Duodenal mucosa (tissue), 2 donors: ENCODE measurements around the gene GNPTAB.

Experiments used
- H3K27ac ChIP-seq: one replicate; pipeline ENCODE4 v1.7.0; 2013; ENCODE audit warnings: low read depth, low read length
- H3K27me3 ChIP-seq, 2 donors: one replicate each; pipeline ENCODE4 v1.7.0; 2013; ENCODE audit warnings: low read length in 2 of 2, control low read depth in 1 of 2; ENCODE audit not compliant: insufficient read depth in 2 of 2, control insufficient read depth in 1 of 2
- H3K36me3 ChIP-seq, 2 donors: one replicate each; pipeline ENCODE4 v1.7.0; 2013; ENCODE audit warnings: low read length in 2 of 2, control low read depth in 1 of 2; ENCODE audit not compliant: insufficient read depth in 2 of 2, control insufficient read depth in 1 of 2
- H3K4me1 ChIP-seq, 2 donors: one replicate each; pipeline ENCODE4 v1.7.0; 2013; ENCODE audit warnings: low read length in 2 of 2, control low read depth in 1 of 2; ENCODE audit not compliant: insufficient read depth in 2 of 2, control insufficient read depth in 1 of 2
- H3K4me3 ChIP-seq, 2 donors: one replicate each; pipeline ENCODE4 v1.7.0; 2013; ENCODE audit warnings: low read length in 2 of 2, low read depth in 1 of 2
- H3K9ac ChIP-seq, 2 donors: one replicate each; pipeline ENCODE4 v1.7.0; 2013; ENCODE audit warnings: low read length in 2 of 2, low read depth in 1 of 2
- H3K9me3 ChIP-seq, 2 donors: one replicate each; pipeline ENCODE4 v1.7.0; 2013; ENCODE audit warnings: low read length in 2 of 2, control low read depth in 1 of 2; ENCODE audit not compliant: control insufficient read depth in 1 of 2

The GNPTAB gene

DNA sequence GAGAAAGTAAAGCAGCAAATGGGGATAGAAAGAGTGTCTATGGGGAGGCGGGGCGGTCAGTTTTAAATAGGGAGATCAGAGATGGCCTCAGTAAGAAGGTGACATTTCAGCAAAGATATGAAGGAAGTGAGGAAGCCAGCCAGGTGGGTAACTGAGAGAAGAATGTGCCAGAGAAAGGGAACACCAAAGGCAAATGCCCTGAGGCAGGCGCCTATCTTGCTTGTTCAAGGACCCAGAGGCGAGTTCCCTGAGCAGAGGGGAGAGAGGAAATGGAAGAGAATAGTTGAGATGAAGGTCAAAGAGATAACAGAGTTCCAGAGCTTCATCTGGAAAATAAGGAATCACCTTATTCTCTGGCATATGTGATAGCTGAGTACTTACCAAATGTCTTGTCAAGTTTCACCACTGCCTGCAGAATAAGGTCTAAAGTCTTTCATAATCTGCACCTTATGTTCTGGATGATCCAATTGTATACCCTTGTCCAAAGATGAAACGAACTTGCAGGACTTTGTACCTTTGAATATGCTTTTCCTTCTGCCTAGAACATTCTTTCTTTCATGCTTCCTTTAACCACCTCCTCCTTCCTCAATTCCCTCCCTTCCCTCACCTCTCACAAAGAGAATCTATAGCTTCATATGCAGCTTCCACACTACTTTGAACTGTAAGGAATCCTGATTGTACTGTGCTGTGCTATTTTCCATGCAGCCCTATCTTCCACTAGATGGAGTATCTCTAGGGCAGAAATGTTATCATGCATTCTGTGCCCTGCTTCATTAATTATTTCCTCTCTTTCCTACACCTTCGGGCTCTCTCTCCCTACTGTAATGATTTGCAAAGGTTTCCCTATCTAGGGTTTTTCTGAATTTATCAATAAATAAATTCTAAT lies 38.5 kb downstream of the GNPTAB start:
- no peaks in the 10 kb centered on the region for H3K27me3 ChIP-seq
- H3K36me3 ChIP-seq: peaks cover 3 to 9% of the 10 kb centered on the region in 2 donors
- peaks cover 2 to 13% of the 10 kb centered on the region in 2 donors for H3K4me1 ChIP-seq

GRCh38 chr12:101789171-101789570 lies 41.6 kb downstream of the GNPTAB start:
- no peaks in the 10 kb centered on the region for H3K9me3 ChIP-seq
- no peak overlapping the region for H3K9ac ChIP-seq
- H3K4me1 ChIP-seq: peaks cover 0 to 13% of the 10 kb centered on the region in 2 donors
- peaks cover 3 to 19% of the 10 kb centered on the region in 2 donors for H3K36me3 ChIP-seq
- no peaks in the 10 kb centered on the region for H3K27me3 ChIP-seq
- H3K4me3 ChIP-seq: no peak overlapping the region
- no peak overlapping the region for H3K27ac ChIP-seq

More for the DNA sequence above, 38.5 kb downstream of the GNPTAB start:
- Histone ChIP-seq H3K4me3 (no peak overlapping the region), H3K9me3 (no peaks in the 10 kb centered on the region), H3K27ac (no peak overlapping the region), H3K9ac (no peak overlapping the region)

- H3K9me3 ChIP-seq: no peaks in the 10 kb centered on the region
- H3K27ac ChIP-seq: no peak overlapping the region
- no peaks in the 10 kb centered on the region for H3K4me1 ChIP-seq
- H3K36me3 ChIP-seq: peaks cover 3 to 21% of the 10 kb centered on the region in 2 donors
- H3K4me3 ChIP-seq: no peak overlapping the region
- H3K9ac ChIP-seq: no peak overlapping the region
- no peaks in the 10 kb centered on the region for H3K27me3 ChIP-seq
These were observed 45.1 kb downstream of the GNPTAB start for GRCh38 chr12:101785671-101786070.

DNA sequence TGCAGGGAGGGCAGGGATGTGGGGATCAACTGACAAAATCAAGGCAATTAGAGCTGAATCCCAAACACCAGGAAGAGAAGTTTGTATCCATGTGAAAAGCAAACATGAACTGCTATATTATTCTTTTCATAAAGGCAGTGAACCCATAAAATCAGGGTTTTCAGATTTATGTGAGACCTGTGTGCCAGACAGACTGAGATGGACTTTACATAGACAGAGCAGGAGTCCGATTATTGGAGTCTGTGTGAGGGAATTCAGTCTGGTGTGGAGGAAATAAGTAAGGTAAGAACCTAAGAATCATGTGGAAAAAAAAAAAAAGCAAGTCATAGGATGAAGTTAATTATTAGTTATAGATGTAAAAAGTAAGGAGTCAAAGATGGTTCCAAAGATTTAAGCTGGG lies 46.4 kb downstream of the GNPTAB start:
- H3K4me1 ChIP-seq: no peaks in the 10 kb centered on the region
- peaks cover 3 to 15% of the 10 kb centered on the region in 2 donors for H3K36me3 ChIP-seq
- H3K27me3 ChIP-seq: no peaks in the 10 kb centered on the region
- no peak overlapping the region for H3K4me3 ChIP-seq
- no peaks in the 10 kb centered on the region for H3K9me3 ChIP-seq
- H3K27ac ChIP-seq: no peak overlapping the region
- no peak overlapping the region for H3K9ac ChIP-seq

DNA sequence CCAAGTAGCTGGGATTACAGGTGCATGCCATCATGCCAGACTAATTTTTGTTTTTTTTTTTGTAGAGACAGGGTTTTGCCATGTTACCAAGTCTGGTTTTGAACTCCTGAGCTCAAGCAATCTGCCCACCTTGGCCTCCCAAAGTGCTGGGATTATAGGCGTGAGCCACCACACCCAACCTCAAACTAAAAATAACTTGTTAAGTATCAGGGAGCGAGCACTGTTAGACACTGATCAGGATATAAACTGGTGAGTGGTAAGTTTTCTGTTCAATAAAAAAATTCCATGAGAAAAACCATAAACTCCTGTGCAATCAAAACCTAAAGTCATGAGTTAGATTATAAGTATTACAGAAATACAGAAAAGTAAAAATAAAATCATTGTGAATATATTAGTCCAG lies 46.9 kb downstream of the GNPTAB start:
- no peak overlapping the region for H3K9ac ChIP-seq
- H3K9me3 ChIP-seq: no peaks in the 10 kb centered on the region
- no peak overlapping the region for H3K4me3 ChIP-seq
- no peaks in the 10 kb centered on the region for H3K4me1 ChIP-seq
- no peaks in the 10 kb centered on the region for H3K27me3 ChIP-seq
- H3K36me3 ChIP-seq: peaks cover 0 to 15% of the 10 kb centered on the region in 2 donors
- H3K27ac ChIP-seq: no peak overlapping the region

GRCh38 chr12:101783150-101783549 lies 47.6 kb downstream of the GNPTAB start:
- no peak overlapping the region for H3K9ac ChIP-seq
- H3K27ac ChIP-seq: no peak overlapping the region
- H3K4me3 ChIP-seq: no peak overlapping the region
- H3K4me1 ChIP-seq: no peaks in the 10 kb centered on the region
- H3K27me3 ChIP-seq: no peaks in the 10 kb centered on the region
- no peaks in the 10 kb centered on the region for H3K9me3 ChIP-seq
- H3K36me3 ChIP-seq: peaks cover 0 to 15% of the 10 kb centered on the region in 2 donors

DNA sequence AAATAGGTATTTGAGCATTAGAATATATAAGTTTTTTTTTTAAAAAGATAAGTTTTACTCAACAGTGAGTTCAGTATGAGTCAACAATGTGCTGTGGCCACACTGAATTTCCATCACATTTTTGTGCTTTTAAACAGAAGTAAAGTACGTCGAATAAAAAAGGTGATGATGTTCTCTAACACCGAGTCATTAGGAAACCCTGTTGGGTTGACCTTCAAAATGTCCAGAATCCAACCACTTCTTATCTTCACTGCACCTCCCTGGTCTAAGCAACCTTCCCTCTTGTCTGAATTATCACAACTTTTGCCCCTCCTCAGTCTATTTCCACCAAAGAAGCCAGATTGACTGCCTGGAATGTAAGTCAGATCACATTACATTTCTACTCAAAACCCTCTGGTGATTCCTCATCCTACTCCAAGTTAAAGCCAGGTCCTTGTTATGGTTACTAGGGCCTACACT lies 48.5 kb downstream of the GNPTAB start:
- Histone ChIP-seq H3K27ac (no peak overlapping the region), H3K36me3 (peaks cover 0 to 23% of the 10 kb centered on the region in 2 donors), H3K9ac (no peak overlapping the region), H3K4me3 (no peak overlapping the region), H3K27me3 (no peaks in the 10 kb centered on the region), H3K4me1 (no peaks in the 10 kb centered on the region), H3K9me3 (no peaks in the 10 kb centered on the region)

DNA sequence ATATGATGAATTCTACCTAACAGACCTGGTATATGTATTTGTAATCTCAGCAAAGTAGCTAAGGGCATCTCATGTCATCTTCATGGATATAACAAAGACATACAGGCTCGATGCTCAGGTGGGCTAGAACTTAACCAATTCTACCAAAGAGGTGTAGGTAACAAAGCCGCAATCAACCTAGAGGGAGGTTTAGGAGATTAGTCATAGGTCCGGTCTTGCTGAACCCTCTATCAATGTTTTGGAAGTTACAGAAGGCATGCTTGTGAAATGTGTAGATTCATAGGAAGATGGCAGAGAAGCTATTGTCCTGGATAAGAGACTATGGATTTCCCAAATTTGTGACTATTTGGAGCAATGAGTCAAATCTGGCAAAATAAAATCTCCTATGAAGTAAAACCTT lies 48.9 kb downstream of the GNPTAB start:
- Histone ChIP-seq H3K4me3 (no peak overlapping the region), H3K4me1 (no peaks in the 10 kb centered on the region), H3K9ac (no peak overlapping the region), H3K27ac (no peak overlapping the region), H3K9me3 (no peaks in the 10 kb centered on the region), H3K27me3 (no peaks in the 10 kb centered on the region), H3K36me3 (peaks cover 0 to 26% of the 10 kb centered on the region in 2 donors)

- Histone ChIP-seq H3K27me3 (no peaks in the 10 kb centered on the region), H3K4me3 (no peak overlapping the region), H3K9ac (no peak overlapping the region), H3K4me1 (no peaks in the 10 kb centered on the region), H3K27ac (no peak overlapping the region), H3K9me3 (no peaks in the 10 kb centered on the region), H3K36me3 (peaks cover 0 to 25% of the 10 kb centered on the region in 2 donors)
These were observed 50.2 kb downstream of the GNPTAB start for GRCh38 chr12:101780599-101780998.

DNA sequence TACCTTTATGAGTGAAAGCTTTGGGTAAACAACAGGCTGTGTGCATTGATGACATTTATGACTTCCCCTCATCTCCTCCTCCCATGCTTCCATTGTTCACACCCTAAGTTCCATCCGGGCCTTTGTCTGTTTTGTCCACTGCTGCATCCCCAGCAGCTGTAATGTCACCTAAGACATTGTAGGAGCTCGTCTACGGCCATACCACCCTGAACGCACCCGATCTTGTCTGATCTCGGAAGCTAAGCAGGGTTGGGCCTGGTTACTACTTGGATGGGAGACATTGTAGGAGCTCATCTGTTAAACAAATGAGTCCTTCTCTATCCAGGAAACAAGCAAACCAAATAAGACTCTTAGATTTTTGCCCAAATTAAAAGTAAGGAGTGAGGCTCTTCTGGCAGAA lies 51.1 kb downstream of the GNPTAB start:
- Histone ChIP-seq H3K27ac (no peak overlapping the region), H3K27me3 (no peaks in the 10 kb centered on the region), H3K9me3 (no peaks in the 10 kb centered on the region), H3K9ac (no peak overlapping the region), H3K4me1 (no peaks in the 10 kb centered on the region), H3K36me3 (peaks cover 0 to 22% of the 10 kb centered on the region in 2 donors), H3K4me3 (no peak overlapping the region)
